Activated CD4-positive, alpha-beta T cell treated with anti-CD3 and anti-CD28 coated beads, Interleukin-10, Interleukin-2, amounts not matched to agents 100 ng/mL and 50 ng/mL, durations not matched to agents 16 hours and 8 hours (primary cell): ENCODE data around the gene SEMA3A.
"Not testable (repeated sequence)": the region's sequence is repeated elsewhere in the genome, so short reads cannot be mapped to it uniquely, and the experiment has no call there.

Experiments used
- DNase-seq: peaks from one replicate; pipeline ENCODE4 v3.0.0-alpha.2; 2020

The SEMA3A gene

DNA sequence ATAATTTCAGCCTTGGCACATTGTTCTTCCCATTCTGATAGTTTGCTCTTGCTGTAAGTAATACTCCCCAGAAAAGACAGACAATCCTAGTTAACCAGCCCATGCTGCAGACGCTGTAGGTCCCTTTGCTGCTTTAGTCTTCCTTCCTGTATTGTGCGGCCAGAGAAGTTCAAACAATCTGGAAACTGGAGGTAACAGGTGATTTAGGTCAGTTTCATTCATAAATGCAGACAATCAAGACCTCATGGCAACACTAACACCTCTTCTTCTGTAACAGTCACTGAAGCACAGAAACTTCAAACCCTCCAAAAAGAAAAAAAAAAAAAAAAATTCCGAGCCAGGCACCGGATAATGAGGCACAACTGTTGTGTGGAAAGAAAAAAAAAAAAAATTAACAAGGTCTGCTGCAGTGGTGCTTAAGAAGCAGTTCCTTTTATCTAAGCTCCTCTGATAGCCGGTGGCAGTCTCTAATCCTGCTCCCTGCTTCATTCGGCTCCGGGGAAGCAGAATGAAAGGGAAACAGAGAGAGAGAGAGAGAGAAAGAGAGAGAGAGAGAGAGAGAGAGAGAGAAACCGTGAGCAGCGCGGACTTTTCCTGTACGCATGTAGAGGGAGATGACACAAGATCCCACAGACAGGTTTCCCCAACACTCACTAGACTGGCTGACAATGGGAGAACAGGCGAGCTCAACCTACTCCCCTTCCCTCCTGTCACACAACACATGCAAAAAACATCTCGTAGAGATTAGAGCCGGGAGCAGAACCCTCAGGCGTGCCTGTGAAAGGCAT, at the start of gene SEMA3A:
Gene SEMA3A, minus strand, starts transcription at position 306 of the 788 bp plus-strand sequence. Its CDS starts 203 bp downstream, at position 103.
- peak; percentile 5 for DNase-seq

DNA sequence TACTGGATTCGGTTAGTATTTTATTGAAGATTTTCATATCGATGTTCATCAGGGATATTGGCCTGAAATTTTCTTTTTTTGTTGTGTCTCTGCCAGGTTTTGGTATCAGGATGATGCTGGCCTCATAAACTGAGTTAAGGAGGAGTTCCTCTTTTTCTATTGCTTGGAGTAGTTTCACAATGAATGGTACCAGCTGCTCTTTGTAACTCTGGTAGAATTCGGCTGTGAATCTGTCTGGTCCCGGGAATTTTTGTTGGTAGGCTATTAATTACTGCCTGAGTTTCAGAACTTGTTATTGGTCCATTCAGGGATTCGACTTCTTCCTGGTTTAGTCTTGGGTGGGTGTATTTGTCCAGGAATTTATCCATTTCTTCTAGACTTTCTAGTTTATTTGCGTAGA, 48.4 kb upstream of the SEMA3A start:
- DNase-seq: not testable (repeated sequence)

DNA sequence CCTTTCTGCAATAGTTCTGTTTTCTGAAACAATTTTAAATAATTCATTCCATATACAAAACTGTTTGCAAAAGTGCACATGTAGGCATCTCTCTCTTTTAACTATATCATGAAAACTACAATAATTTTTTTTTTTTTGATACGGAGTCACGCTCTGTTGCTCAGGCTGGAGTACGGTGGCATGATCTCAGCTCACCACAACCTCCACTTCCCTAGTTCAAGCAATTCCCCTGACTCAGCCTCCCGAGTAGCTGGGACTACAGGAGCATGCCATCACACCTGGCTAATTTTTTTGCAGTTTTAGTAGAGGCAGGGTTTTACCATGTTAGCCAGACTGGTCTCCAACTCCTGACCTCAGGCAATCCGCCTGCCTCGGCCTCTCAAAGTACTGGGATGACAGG, 44.0 kb upstream of the SEMA3A start:
- DNase-seq: no peak

DNA sequence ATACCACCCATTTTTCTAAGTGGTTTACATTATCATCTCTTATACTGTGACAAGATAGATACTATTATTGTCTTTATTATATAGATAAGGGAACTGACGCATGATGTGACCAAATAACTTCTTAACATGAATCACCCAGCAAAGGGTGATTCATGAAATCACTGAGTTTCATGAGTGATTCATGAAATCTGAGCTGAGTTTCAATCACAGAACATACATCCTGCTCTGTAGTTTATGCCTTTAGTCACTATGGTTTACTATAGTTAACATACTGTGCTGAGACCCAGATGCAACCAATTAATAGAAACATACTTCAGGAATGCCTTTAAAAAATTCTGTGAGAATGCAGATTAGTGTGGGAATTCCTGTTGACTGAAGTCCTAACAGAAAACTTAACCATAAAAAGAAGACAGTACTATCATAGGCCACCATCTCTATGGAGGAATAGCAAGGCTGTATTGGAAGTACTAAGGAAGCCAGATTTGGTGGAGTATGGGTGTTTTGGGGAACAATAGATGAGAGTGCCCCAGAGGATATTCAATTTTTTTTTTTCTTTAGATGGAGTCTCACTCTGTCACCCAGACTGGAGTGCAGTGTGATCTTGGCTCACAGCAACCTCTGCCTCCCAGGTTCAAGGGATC, 43.1 kb upstream of the SEMA3A start:
- DNase-seq: peak; percentile 16

DNA sequence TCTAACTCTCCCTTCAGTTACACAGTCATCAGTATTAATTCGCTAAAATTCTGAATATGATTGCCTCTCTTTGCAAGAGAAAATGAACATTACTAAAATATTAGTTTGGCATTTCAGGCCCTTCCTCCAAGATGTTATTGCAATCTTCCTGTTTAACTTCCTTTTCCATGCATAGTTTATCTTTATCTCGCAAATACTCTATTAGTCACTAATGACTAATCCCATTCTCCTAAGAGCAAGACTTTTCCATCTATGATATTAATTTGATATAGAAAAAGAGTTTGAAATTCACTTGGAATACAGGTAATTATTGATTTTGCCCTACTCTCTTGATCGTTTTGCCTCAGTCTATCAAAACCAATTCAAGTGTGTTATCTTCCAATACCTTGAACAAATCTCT, 41.8 kb upstream of the SEMA3A start:
- DNase-seq: no peak

DNA sequence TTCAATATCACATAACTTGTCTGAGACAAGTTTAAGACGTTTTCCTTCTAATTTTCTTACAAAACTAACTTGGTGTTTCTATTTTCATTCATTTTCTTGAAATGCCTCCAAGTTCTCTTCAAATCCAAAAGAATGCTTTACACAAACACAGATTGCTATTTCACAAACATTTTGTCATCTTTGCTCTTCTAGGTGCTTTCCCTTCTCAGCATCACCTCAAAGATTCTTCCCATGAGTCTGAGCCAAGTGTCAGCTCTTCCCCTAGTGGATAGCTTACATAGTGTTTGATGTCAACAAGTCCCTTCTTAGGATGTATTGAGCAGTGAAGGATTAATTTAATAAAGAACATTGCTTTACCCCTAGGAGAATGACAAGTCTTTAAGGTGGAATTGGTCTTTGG, 38.1 kb upstream of the SEMA3A start:
- DNase-seq: no peak

DNA sequence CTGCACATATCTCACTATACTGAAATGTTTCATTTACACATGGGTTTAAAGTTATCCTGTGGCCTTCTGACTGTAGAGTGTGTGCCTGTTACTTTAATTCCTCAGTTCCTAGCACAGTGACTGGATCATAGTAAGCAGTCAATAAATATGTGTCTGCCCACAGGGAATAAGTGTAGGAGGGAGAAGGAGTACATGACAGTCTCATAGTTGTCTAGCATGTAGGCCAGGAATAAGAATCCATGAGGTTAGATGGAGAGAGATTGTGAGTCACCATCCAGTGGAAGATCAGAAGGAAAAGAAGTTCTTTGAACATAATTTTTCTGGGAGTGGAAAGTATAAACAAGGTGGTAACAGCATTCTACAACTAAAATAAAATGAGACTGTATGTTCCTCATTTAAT, 36.6 kb upstream of the SEMA3A start:
- DNase-seq: no peak

DNA sequence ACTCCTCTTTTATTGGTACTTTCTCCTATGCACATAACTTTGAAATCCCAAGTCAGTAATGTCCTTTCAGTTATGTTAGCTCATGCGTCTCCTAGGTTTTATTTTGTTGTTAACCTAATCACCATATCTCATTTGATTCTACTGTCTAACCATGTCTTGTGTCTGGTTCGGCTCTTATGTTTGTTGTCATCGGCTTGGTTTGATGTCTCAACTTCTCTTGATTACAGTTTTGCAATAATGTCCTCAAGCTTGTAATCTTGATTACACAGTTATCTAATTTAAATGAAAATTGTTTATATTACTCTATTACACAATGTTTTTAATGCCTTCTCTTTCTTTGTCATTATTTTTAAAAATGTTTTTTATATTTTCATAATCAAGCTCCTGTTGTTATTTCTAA, 35.9 kb upstream of the SEMA3A start:
- no peak for DNase-seq

DNA sequence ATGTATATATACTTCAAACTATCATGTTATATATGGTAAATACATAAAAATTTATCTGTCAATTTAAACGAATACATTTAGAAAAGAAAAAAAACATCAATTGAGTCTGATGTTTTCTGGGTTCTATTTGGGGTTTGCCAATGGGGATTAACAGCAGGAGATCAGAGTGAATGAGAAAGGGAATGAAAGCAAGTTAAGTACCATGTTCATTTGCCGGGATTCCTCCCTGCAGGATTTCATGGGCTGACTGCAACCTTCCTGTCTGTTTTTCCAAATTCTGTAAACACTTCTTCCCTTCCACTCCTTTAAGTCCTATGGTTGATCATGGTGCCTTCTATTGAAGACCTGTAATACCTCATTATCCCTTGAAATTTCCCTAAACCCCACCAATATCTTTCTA, 33.9 kb upstream of the SEMA3A start:
- no peak for DNase-seq

DNA sequence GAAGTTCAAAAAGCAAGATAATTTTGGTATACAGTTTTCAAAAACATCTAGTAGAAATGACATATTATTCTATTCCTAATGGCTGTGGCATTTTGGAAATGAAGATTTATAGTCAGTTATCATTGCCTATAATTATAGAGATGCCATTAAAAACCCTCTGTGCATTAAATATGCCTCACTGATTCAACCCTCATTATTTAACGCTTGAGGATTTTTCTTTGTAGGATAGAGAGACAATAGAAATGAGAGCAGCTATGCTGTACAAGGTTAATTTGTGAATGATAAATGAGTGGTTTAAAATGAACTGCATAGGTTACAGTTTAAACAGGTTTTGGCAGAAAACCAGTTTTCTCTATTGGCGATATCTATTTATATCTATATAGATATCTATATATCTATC, 32.2 kb upstream of the SEMA3A start:
- no peak for DNase-seq

DNA sequence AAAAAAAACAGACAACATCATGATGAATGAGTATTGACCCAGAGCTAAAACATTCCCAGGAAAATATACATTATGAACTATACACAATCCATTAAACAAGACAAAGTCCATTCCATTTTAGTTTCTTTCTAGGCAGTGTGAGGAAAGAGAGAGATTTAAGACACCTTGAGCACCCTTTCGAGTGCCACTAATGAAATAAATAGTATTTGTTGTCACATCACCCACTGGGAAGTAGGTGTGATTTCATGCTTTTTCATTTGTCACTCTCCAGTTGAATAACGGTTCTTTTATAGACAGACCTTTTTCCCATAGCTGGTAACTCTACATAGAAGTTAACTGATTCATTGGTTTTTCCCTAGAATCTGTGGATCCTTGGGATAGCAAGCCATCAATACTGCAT, 29.9 kb upstream of the SEMA3A start:
- no peak for DNase-seq

DNA sequence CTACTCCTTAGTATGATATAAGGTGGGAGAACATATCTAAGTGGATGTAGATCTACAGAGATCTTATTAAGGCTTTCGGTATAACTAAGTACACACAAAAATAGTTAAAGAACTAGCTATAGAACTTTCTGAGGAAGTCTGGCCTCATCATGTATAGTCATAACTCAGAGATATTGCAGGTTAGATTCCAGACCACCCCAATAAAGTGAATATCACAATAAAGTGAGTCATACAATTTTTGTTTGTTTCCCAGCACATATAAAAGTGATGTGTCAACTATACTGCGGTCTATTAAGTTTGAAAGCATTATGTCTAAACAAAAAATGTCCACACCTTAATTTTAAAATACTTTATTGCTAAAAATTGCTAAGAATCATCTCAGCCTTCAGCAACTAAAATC, 24.7 kb upstream of the SEMA3A start:
- no peak for DNase-seq

DNA sequence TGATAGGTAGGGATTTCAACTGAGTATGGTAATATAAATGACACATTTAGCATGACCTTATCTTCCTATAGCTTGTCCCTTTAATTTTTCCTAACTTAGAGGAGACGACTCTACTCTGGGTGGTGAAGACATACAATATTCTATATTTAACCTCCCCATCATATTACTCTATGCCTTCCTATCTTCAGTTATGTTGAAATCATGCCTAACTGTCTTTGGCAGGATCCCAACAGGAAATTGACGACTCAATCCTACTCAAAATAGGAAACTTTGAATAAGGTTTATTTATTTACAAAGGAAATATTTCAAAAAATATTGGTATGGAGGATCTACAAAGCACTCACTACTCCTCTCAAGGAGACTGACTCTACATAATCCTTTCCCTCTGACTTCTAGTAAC, 24.1 kb upstream of the SEMA3A start:
- DNase-seq: no peak

DNA sequence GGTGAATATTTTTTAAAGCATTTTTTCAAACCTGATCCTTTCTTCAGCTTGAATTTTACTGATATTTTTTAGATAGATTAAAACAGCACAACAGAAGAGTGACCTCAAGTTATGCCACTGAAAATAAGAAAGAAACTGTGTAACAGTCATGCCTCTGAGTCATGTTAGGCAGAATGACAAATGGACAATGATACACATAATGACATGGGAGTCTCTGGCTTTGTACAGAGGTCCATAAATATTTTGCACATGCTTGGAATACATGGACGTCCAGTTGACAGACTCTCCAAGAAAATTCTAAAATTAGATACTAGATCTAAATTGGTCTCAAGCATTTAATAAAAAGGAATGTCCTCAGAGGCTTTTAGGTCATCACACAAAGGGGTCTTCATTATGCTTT, 21.9 kb upstream of the SEMA3A start:
- DNase-seq: no peak

DNA sequence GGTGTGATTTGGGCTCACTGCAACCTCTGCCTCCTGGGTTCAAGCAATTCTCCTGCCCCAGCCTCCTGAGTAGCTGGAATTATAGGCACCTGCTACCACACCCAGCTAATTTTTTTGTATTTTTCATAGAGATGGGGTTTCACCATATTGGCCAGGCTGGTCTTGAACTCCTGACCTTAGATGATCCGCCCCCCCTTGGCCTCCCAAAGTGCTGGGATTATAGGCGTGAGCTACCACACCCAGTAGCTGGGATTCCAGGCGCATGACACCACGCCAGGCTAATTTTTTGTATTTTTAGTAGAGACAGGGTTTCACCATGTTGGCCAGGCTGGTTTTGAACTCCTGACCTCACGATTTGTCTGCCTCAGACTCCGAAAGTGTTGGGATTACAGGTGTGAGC, 20.2 kb upstream of the SEMA3A start:
- DNase-seq: not testable (repeated sequence)

DNA sequence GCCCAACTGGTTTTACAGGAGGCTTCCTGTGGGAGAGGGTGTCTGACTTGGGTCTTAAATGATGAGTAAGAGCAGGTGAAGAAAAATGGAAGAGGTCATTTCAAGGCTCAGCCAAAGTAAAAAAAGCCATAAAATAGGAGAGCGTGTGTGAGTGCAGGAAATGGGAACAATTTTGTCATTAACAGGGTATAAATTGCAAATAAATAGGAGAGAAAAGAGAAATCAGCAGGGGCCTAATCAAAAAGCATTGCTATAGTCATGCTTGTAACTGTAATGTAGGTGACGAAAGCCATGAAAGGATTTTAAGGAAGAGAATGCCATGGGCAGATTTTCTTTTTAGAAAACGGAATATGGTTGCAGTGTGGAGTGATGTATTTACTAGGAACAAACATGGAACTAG, 15.7 kb upstream of the SEMA3A start:
- DNase-seq: no peak

DNA sequence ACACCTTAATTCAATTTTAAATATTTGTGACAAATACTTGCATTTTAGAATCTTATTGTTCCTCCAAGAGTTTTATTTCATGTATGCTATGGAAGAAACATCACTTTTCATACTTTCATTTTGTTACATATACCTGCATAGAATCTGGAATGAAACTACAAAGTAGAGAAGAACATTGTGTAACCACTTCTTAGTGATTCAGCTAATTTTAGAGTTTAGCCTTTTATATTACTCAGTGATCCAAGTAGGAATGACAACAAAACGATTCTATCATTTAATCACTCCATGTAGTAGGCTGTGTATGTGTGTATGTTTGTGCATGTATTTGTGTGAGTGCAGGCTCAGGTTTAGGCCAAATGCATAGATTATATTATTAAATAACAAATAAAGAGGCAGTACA, 14.4 kb upstream of the SEMA3A start:
- DNase-seq: no peak

DNA sequence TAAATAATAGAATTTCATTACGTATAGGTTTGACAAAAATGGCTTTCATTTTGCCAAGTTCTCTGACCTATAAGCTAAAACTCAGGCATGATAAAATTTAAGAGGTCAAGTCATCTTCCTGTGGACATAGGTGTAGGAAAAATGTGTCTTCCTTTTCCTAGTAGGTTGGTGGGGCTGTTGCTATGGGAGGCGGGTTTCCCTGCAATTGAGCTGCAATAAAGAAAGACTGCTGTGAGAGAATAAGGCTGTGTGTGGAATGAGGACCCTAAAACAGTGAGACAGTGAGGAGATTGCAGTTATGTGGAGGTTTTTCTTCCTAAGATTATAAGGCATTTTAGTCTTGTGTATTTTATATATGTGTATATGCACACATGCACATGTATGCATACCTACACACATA, 13.0 kb upstream of the SEMA3A start:
- DNase-seq: no peak

DNA sequence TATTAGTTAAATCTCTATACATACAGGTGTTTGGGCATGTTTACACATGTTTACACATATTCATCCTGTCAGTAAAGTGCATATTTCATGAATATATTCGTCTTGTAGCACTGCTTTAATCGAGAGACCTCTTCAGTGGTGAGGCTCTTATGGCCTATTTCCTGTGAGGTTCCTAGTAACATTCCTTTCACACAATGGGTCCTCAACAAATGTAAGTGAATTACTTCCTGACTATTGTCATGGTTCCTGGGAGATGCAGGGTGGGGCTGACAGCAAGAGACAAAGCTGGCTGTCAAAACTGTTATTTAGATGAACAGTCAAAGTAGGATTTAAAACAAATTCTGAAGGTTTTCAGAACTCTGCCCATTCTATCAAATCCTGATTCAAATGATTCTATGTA, 12.4 kb upstream of the SEMA3A start:
- DNase-seq: no peak

DNA sequence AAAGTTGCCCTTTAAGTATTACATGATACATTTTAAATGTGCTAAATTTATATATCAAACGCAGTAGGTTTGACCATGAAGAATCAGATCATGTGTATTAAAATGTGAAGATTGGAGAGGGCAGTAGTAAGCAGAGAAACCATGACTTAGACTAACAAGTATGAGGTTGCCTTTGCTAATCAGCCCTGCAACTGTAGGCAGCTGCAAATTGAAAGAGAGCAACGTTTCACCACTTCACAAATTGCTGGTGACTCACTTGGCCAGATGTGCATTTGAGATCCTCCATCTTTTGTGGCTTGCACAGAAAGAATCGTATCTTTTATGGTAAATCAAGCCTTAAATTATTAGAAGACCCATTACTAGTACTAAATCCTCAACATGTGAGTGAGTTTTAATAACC, 10.1 kb upstream of the SEMA3A start:
- no peak for DNase-seq

DNA sequence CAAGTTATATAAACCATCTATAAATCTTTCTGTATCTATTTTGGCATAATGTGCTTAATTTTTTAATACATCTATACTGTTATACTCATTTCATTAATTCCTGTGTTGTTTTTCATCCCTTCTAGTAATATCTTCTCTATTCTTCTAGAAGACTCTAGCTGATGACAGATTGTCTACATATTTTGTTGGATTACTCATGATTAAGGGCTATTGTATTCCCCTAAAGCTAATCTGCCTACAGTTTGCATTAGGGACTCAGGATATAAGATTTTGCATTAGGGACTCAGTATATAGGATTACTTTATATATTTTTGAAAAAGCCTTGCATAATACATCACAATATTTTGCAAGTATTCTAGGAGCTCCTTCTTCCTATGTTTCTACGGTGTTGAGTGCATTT, 8.3 kb upstream of the SEMA3A start:
- DNase-seq: no peak

DNA sequence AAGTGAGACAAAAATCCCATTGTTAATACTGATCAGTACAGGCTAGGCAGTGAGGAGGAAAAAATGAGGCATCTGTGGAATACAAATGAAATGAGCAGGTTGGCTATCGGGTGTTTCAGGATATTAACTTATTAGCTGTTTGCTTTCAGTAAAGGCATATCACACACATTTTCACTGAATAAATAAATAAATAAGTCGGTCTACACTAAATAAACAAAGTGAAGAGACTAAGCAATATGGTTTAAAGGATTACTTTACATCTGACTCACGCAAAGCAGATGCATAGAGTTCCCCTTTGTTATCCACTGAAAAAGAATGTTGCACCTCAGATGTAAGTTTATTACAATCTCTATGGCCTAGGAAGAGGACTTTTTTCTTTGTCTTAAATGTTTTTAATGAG, 6.3 kb upstream of the SEMA3A start:
- DNase-seq: no peak

DNA sequence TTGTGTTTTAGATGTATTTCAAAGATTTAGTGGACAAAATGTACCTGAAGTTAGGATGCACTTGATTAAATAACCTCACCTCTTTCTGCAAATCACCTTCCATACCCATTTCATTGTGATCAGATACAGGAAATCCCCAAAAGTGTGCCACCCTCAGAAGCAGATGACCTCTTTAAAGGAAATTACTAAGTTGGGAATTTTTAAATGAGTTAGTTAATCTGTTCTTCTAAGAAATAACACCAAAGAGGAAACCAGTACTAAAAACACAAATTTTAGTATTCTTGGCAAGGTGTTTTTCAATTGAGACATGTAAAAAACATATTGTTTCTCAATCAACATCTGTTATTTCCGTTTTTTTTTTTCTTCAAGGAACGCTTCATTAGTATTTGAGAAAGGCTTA, 4.6 kb upstream of the SEMA3A start:
- DNase-seq: no peak

DNA sequence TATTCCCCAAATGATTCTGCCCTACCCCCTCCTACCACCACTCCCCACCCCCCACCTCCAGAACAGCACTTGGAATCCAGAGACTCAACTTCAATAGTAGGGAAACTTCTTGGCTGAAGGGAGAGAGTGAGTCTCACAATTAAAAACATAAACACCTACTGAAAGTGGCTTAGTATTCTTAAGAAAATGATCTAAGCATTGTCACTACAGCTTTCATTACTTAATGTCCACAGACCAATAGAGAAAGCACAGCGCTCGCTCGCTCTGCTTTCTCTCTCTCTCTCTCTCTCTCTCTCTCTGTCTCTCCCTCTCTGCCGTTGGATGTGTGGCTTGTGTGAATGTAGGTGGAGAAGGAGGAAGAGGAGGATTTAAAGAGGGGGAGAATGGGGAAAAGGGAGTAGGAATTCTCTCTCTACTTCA, 1.5 kb upstream of the SEMA3A start:
- DNase-seq: no peak
